ENCODE results near the gene CCDC69.

GRCh38 chr5:151249281-151249680 lies 25.4 kb upstream of the CCDC69 start:
- TF ChIP-seq MAZ (IDR thresholded peaks at IDR 0.05; ENCODE audit: borderline replicate concordance, low read depth, low read length) (no peak), POLR2A (IDR thresholded peaks at IDR 0.05; ENCODE audit: low read length) (no peak), CTCF (IDR thresholded peaks at IDR 0.05) (no peak)
